ENCODE data around the gene REL. TPM values are rescaled to one million over a fixed set of nuclear protein-coding genes. Genes with fewer than 3 reads are reported as not detected.

REL gene
- total RNA-seq, 1 experiment from 2014 or later: 23.4 TPM

GRCh38 chr2:60840880-60841279, 40.5 kb upstream of the REL start:
- intact Hi-C loops (cut with micrococcal nuclease; ENCODE audit: unreplicated experiment): no loop called here
- BruUV-seq (replicated peaks): no TSS peak
- H3K4me1 Mint-ChIP-seq (ENCODE audit: low read depth, unreplicated experiment): no peaks in the 10 kb centered on the region
- CTCF ChIA-PET: no interaction called here
- H3K27me3 Mint-ChIP-seq (ENCODE audit: unreplicated experiment): peaks cover 27% of the 10 kb centered on the region
- no peak overlapping the region for H3K27ac Mint-ChIP-seq (ENCODE audit: unreplicated experiment)
- DNase-seq: no peak
- no peak for TF ChIP-seq CTCF (IDR thresholded peaks at IDR 0.05; ENCODE audit: unreplicated experiment)
- no peaks in the 10 kb centered on the region for H3K9me3 Mint-ChIP-seq (ENCODE audit: low read depth, unreplicated experiment)
- no peak overlapping the region for H3K4me3 Mint-ChIP-seq (ENCODE audit: low read depth, unreplicated experiment)
- no peaks in the 10 kb centered on the region for H3K36me3 Mint-ChIP-seq (ENCODE audit: insufficient read depth, unreplicated experiment)

GRCh38 chr2:60843006-60843405, 38.4 kb upstream of the REL start:
- no peak for TF ChIP-seq CTCF (IDR thresholded peaks at IDR 0.05; ENCODE audit: unreplicated experiment)
- Mint-ChIP-seq H3K9me3 (ENCODE audit: low read depth, unreplicated experiment) (no peaks in the 10 kb centered on the region), H3K27ac (ENCODE audit: unreplicated experiment) (no peak overlapping the region), H3K36me3 (ENCODE audit: insufficient read depth, unreplicated experiment) (no peaks in the 10 kb centered on the region), H3K4me1 (ENCODE audit: low read depth, unreplicated experiment) (no peaks in the 10 kb centered on the region), H3K27me3 (ENCODE audit: unreplicated experiment) (peaks cover 24% of the 10 kb centered on the region), H3K4me3 (ENCODE audit: low read depth, unreplicated experiment) (no peak overlapping the region)
- DNase-seq: no peak
- no TSS peak for BruUV-seq (replicated peaks)
- intact Hi-C loops (cut with micrococcal nuclease; ENCODE audit: unreplicated experiment): no loop called here
- CTCF ChIA-PET: no interaction called here

GRCh38 chr2:60844105-60844504, 37.3 kb upstream of the REL start:
- DNase-seq: no peak
- H3K4me1 Mint-ChIP-seq (ENCODE audit: low read depth, unreplicated experiment): no peaks in the 10 kb centered on the region
- H3K9me3 Mint-ChIP-seq (ENCODE audit: low read depth, unreplicated experiment): no peaks in the 10 kb centered on the region
- no peak overlapping the region for H3K4me3 Mint-ChIP-seq (ENCODE audit: low read depth, unreplicated experiment)
- no TSS peak for BruUV-seq (replicated peaks)
- H3K27ac Mint-ChIP-seq (ENCODE audit: unreplicated experiment): no peak overlapping the region
- no peak for TF ChIP-seq CTCF (IDR thresholded peaks at IDR 0.05; ENCODE audit: unreplicated experiment)
- intact Hi-C loops (cut with micrococcal nuclease; ENCODE audit: unreplicated experiment): no loop called here
- CTCF ChIA-PET: no interaction called here
- H3K36me3 Mint-ChIP-seq (ENCODE audit: insufficient read depth, unreplicated experiment): no peaks in the 10 kb centered on the region
- peaks cover 13% of the 10 kb centered on the region for H3K27me3 Mint-ChIP-seq (ENCODE audit: unreplicated experiment)

- Mint-ChIP-seq H3K9me3 (ENCODE audit: low read depth, unreplicated experiment) (no peaks in the 10 kb centered on the region), H3K27ac (ENCODE audit: unreplicated experiment) (no peak overlapping the region), H3K27me3 (ENCODE audit: unreplicated experiment) (peaks cover 20% of the 10 kb centered on the region), H3K4me3 (ENCODE audit: low read depth, unreplicated experiment) (no peak overlapping the region), H3K4me1 (ENCODE audit: low read depth, unreplicated experiment) (no peaks in the 10 kb centered on the region), H3K36me3 (ENCODE audit: insufficient read depth, unreplicated experiment) (no peaks in the 10 kb centered on the region)
- intact Hi-C loops (cut with micrococcal nuclease; ENCODE audit: unreplicated experiment): no loop called here
- DNase-seq: no peak
- BruUV-seq (replicated peaks): no TSS peak
- CTCF ChIA-PET: no interaction called here
- TF ChIP-seq CTCF (IDR thresholded peaks at IDR 0.05; ENCODE audit: unreplicated experiment): no peak
Measured at GRCh38 chr2:60847854-60848253, 33.5 kb upstream of the REL start.
